Activated naive CD8-positive, alpha-beta T cell treated with anti-CD3 and anti-CD28 coated beads for 36 hours (primary cell): ENCODE results near the gene DDX23. TPM values are rescaled to one million over a fixed set of nuclear protein-coding genes. Genes with fewer than 3 reads are reported as not detected.

Experiments used
- DNase-seq: peaks from one replicate; pipeline ENCODE4 v3.0.0; 2021
- H3K27ac Mint-ChIP-seq: one replicate; pipeline ENCODE4 v1.8.0; 2022; ENCODE audit warnings: mild to moderate bottlenecking, moderate library complexity, mixed read lengths
- H3K27me3 Mint-ChIP-seq: one replicate; pipeline ENCODE4 v1.8.0; 2022; ENCODE audit warnings: mild to moderate bottlenecking, mixed read lengths
- H3K36me3 Mint-ChIP-seq: one replicate; pipeline ENCODE4 v1.8.0; 2021; ENCODE audit warnings: mild to moderate bottlenecking, mixed read lengths
- H3K4me1 Mint-ChIP-seq: one replicate; pipeline ENCODE4 v1.8.0; 2021; ENCODE audit warnings: mixed read lengths
- H3K4me3 Mint-ChIP-seq: one replicate; pipeline ENCODE4 v1.8.0; 2022; ENCODE audit warnings: mild to moderate bottlenecking, moderate library complexity, mixed read lengths
- H3K9me3 Mint-ChIP-seq: one replicate; pipeline ENCODE4 v1.8.0; 2022; ENCODE audit warnings: mixed read lengths
- total RNA-seq, 2 experiments: library from RNA; stranded (reverse); gene quantifications; one replicate each; pipeline ENCODE4 v1.2.3, GENCODE V29; 2021

Gene DDX23
- total RNA-seq, 2 experiments from 2014 or later, result 123 to 129 TPM

DNA sequence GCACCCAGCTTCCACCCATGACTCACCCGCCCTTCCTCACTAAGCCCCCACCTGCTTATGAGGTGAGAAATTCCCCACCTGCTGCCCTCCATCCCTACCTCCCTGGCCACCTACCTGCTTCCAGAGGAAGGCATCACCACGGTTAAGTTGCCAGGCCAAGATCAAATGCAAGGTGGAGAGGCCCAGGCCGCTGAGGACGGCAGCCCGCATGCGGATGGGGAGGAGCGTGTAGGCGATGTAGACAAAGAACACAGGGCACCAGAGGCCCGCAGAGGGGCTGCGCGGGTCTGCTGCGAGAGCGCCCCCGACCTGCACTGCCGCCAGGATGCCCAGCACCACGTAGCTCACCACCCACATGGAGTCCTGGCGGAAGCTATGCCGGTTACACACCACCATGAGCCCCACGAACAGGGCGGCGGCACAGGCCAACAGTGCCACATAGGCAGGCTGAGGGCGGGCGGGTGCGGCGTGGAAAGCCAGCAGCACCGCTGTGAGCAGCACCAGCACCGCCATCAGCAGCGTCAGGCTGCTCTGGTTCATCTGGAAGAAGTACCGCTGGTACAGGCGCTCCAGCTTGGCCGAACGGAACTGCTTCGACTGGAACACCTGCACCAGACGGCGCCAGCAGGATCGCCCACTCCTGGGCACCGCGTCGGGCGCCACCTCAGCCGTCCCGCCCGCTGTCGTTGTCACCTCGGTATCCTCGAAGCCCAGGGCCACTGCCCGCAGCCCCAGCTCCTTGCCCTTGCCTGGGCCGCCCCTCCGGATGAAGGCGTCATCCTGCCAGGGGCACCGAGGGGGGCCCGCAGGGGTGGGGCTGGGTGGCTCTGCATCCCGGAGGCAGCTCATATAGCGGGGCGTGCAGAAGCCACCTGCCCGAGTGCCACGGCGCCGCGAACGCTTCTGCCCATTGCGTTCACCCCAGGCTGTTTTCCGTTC lies 69.2 kb downstream of the DDX23 start:
- Mint-ChIP-seq H3K27me3 (peaks cover 29% of the 10 kb centered on the region), H3K9me3 (no peaks in the 10 kb centered on the region), H3K4me3 (no peak overlapping the region), H3K27ac (no peak overlapping the region), H3K36me3 (no peaks in the 10 kb centered on the region), H3K4me1 (no peaks in the 10 kb centered on the region)
- no peak for DNase-seq

DNA sequence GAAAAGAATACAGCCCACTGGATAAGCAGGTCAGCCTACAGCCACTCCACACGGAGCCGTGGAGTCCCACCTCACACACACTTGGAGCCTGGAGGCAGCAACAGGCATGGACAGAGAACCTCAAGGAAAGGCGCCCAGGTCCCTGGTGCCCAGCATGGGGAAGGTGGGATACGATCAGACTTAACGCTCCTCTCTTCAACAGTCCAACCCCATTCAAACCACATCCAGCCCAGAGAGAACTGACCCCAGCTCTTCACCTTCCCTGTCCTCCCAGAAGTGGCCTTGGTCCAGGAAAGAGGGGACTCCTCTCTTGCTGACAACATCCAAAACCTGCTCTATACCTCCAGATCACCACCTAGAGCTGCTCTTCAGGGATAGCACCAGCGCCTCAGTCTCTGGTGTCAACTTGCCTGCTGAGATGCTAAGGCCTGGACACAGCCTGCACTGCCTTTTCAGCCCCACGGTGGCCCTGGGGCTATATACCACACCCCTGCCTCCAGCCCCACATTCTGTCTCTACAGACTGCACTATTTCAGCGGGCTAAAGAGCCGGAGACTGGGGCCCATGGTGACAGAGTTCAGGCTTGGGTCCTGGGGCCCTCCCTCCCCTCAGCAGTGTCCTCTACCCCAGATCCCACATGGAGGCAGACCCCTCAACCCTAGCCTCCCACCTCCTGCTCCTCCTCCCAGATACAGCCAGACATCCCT lies 70.1 kb downstream of the DDX23 start:
- no peak overlapping the region for H3K27ac Mint-ChIP-seq

DNA sequence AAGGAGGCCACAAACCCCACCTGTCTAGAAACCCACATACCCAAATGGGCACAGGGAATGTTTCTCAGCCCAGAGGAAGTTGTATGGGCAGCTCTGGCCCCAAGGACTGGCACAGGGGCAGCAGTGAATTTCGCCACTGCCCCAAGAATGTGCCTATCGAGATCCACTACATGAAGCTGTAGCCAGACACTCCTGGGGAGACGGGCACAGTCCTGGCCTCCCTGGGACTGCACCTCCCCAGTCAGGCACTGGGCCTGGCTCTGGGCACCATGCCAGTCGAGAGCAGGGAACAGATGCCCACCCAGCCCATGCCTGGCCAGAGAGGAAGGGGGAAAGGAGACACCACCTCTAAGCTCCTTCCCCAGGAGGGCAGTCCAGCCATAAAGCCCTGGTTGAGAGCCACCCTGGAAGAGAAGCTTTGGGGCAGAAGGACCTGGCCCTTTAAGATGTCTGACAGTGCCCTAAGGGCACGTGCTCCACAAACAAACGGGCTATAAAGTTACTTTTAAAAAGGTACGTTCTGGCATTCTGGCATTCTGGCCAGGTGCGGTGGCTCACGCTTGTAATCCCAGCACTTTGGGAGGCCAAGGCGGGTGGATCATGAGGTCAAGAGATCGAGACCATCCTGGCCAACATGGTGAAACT lies 71.5 kb downstream of the DDX23 start:
- Mint-ChIP-seq H3K4me1 (no peaks in the 10 kb centered on the region), H3K27ac (no peak overlapping the region), H3K4me3 (no peak overlapping the region), H3K9me3 (no peaks in the 10 kb centered on the region), H3K36me3 (no peaks in the 10 kb centered on the region), H3K27me3 (peaks cover 10% of the 10 kb centered on the region)
- DNase-seq, result no peak

More for the DNA sequence above, 70.1 kb downstream of the DDX23 start:
- Mint-ChIP-seq H3K4me1 (no peaks in the 10 kb centered on the region), H3K36me3 (no peaks in the 10 kb centered on the region), H3K27me3 (peaks cover 20% of the 10 kb centered on the region), H3K4me3 (no peak overlapping the region), H3K9me3 (no peaks in the 10 kb centered on the region)
- DNase-seq, result no peak

DNA sequence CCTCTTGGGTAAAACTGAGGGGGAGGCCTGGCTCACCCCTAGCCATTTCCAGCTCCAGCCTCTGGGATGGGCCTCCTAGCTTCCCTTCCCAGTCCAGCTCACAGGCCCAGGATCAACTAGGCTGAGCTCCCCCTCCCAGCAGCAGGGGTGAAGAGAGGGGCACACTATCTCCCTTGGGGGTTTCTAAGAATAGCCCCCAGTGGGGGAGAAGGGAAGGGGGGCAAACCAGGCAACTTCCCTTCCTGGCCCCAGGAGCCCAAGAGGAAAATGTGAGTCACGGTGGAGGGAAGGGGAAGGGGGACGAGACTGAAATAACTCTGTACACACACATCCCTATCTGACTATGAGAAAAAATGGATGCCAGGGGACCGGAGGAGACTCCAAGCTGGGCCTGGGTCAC lies 72.1 kb downstream of the DDX23 start:
- no peaks in the 10 kb centered on the region for H3K36me3 Mint-ChIP-seq
- H3K4me3 Mint-ChIP-seq, result no peak overlapping the region
- no peaks in the 10 kb centered on the region for H3K4me1 Mint-ChIP-seq
- peaks cover 5% of the 10 kb centered on the region for H3K27me3 Mint-ChIP-seq
- H3K27ac Mint-ChIP-seq, result no peak overlapping the region
- DNase-seq, result no peak
- no peaks in the 10 kb centered on the region for H3K9me3 Mint-ChIP-seq

Other genes with a start within 250 kb of the DDX23 start
- 10 to 100 TPM; 59.7 to 62.0 TPM for gene KANSL2, start 169.9 kb downstream of the DDX23 start, total RNA-seq
- 10 to 100 TPM; 62.0 to 65.5 TPM for gene CCNT1, start 135.5 kb downstream of the DDX23 start, total RNA-seq
- gene ADCY6, start 63.1 kb downstream of the DDX23 start, total RNA-seq, result under 1 TPM in 1 of 2 experiments, not detected in 1; 0.18 TPM
- gene CACNB3, start 33.7 kb downstream of the DDX23 start, total RNA-seq, result 1 to 10 TPM; 4.4 to 4.6 TPM
- gene RND1, start 13.7 kb upstream of the DDX23 start, total RNA-seq, result 1 to 10 TPM; 2.6 to 3.1 TPM
- 100 to 1,000 TPM in 1 of 2 experiments, 10 to 100 TPM in 1; 97.4 to 104 TPM for gene FKBP11, start 73.3 kb upstream of the DDX23 start, total RNA-seq
- 10 to 100 TPM; 81.8 to 82.5 TPM for gene ARF3, start 105.3 kb upstream of the DDX23 start, total RNA-seq
- under 1 TPM; 0.24 to 0.39 TPM for gene WNT10B, start 119.6 kb upstream of the DDX23 start, total RNA-seq
- gene WNT1, start 126.2 kb upstream of the DDX23 start, total RNA-seq, result not detected
- 1 to 10 TPM; 1.3 to 1.4 TPM for gene DDN, start 147.2 kb upstream of the DDX23 start, total RNA-seq
- 10 to 100 TPM; 57.9 to 60.9 TPM for gene PRKAG1, start 166.6 kb upstream of the DDX23 start, total RNA-seq
- 10 to 100 TPM; 45.3 to 47.5 TPM for gene KMT2D, start 208.6 kb upstream of the DDX23 start, total RNA-seq
- 10 to 100 TPM; 11.0 to 13.2 TPM for gene RHEBL1, start 217.8 kb upstream of the DDX23 start, total RNA-seq
- not detected for gene DHH, start 242.6 kb upstream of the DDX23 start, total RNA-seq